Stimulated activated naive CD4-positive, alpha-beta T cell (primary cell): Measurements from ENCODE around the gene FBXW12.

Experiments used
- DNase-seq, 6 experiments: peaks; one replicate each; lab custom pipeline; 2025; lab: John Stamatoyannopoulos, UW

Gene FBXW12

GRCh38 chr3:48435223-48435595 is 63.2 kb downstream of the FBXW12 start:
- DNase-seq, result no peak

DNA sequence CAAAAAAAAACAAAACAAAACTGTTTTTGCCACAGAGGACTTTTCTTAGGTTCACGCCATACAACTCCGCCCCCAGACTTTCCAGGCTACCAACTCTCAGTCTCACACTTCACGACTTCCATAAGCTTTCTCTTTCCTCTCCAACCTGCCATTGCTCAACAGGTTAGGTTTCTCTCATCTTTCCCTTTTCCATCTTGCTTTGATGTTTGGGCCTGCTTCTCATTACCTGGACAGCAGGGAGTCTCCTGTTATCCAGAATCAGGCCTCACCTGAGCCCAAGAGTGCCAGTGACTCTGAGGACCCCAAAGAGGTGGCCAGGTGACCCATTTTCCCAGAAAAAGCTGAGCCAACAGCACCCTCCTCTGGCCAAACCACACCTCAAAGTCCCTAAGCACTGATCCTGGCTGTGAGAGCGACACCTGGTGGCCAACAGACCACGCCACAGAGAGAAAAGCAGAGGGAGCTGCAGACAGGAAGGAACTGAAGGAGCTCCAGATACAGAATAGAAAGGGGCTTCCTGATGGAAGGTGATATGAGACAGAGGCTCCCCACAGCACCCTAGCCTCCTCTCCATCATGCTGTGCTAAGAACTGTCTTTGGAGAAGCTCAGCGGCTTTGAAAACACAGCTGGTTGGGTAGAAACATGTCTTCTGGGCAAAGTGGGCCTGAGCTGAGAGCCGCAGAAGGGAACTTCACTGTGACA is 63.9 kb downstream of the FBXW12 start:
- peak; percentile 68 to 85 (median 79) for DNase-seq

DNA sequence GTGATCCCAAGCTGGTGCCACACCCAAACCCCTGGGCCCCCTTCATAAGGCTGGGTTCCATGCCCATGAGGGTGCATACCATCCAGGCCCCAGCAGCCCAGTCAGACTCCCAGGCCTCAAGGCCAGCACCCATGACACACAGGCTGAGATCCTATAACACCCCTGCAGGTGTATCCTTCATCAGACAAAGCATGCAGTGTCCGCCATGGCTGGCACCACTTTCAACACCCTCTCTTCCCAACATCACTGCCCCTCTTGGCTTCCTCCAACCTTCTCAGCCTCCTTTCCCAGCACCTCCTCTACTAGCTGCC is 64.4 kb downstream of the FBXW12 start:
- no peak for DNase-seq

- no peak for DNase-seq
Measured at GRCh38 chr3:48436855-48437254, 64.8 kb downstream of the FBXW12 start.

- no peak for DNase-seq
Measured at GRCh38 chr3:48437812-48438211, 65.8 kb downstream of the FBXW12 start.

GRCh38 chr3:48439820-48440589 is 68.0 kb downstream of the FBXW12 start, which contains the start of the genes CCDC51 and TMA7:
Gene CCDC51 (minus strand): TSS chr3:48440119. CDS start chr3:48435128, 4,991 bp downstream.
Gene TMA7 (plus strand): TSS chr3:48440257. CDS start chr3:48440297, 40 bp downstream.
- DNase-seq, result peak; percentile 92 to 98 (median 95)

- DNase-seq, result peak in 3 of 6 experiments; percentile 34 to 42 (median 41)
Measured at GRCh38 chr3:48440590-48440958, 68.6 kb downstream of the FBXW12 start.

- DNase-seq, result no peak
Measured at GRCh38 chr3:48441940-48442339, 69.9 kb downstream of the FBXW12 start.
